ENCODE data around the gene TNIP3. TPM values are rescaled to one million over a fixed set of nuclear protein-coding genes. Genes with fewer than 3 reads are reported as not detected.
"Not testable (repeated sequence)": the region's sequence is repeated elsewhere in the genome, so short reads cannot be mapped to it uniquely, and the experiment has no call there.

The TNIP3 gene
- total RNA-seq, 1 donor from 2014 or later, result not detected

DNA sequence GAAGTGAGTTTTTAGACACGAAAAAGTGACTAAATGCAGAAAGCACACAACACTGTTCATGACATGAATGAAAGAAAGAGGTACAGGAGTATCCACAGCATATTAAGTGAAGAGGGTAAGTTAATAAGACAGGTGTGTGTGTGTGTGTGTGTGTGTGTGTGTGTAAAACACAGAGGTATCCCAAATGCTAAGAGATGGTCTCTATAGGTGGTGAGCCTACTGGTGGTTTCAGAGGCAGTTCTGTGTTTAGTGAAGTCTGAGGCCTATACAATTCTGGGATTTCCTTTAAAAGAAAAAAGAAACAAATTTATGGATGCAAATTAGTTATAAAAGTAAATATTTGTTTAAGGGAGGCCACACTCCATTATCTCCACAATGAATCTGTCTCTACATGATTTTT, 17.4 kb upstream of the TNIP3 start:
- ATAC-seq (no peak), DNase-seq (ENCODE audit: missing footprints) (no peak)
- intact Hi-C loops (cut with DNase I), result no loop called here

DNA sequence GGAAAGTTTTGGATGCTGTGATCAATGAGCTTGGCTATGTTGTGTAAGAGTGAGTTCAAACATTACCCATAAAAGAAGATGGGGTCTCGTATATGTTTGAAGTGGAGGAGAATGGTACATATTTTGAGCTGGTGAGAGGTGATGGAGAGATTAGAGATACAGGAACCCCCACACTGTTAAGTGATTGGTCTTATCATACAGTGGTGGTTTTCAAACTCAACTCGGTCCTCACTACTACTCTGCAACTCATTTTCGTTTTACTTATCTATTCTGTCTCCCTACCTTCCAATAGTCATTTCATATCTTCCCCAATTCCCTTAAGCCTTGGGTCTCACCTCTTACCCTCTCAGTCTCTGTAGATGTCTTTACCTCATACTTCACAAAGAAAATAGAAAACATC, 16.4 kb upstream of the TNIP3 start:
- intact Hi-C loops (cut with DNase I), result no loop called here
- ATAC-seq, result no peak

DNA sequence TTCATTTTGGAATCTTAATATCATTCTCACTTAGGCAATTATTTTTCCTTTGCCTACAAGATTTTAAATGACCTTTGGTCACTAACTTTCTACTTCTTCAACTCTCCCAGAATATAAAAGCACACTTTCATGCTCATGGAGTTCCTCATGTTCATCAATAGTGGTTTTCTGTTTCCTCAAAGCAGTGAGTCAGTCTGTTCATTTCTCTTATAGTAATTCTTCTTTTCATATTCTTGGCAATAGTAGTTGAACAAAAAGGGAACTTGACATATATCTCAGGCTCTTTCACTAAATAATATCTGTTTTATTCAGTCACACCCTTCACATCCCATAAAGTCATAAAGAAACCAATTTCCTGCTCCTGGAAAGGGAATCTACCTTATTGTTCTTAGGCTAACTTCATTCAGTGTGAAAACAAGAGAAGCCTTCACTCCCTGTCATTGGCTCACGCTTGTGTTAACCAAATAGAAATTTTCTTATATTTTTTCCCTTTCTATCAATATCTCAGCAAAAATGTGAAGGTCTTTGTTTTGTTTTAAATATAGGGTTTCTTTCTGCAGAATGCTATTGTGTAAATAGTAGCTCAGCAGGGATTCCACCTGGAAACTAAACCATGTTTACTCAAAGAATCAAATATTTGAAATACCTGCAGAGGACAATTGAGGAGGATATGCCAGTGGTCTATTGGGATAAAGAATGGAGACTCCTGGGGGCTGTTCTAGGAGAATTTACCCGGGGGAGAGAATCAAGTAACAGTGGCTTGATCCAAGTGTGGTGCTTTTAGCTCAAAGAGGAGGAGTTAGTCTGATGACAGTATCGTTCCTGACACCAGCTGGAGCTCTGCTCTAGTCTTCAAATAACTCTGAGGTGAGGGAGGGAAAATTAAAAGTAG, 13.4 kb upstream of the TNIP3 start:
- no peak for DNase-seq (ENCODE audit: missing footprints)
- intact Hi-C loops (cut with DNase I), result no loop called here
- no peak for ATAC-seq

More for the DNA sequence above, 16.4 kb upstream of the TNIP3 start:
- DNase-seq (ENCODE audit: missing footprints), result no peak

DNA sequence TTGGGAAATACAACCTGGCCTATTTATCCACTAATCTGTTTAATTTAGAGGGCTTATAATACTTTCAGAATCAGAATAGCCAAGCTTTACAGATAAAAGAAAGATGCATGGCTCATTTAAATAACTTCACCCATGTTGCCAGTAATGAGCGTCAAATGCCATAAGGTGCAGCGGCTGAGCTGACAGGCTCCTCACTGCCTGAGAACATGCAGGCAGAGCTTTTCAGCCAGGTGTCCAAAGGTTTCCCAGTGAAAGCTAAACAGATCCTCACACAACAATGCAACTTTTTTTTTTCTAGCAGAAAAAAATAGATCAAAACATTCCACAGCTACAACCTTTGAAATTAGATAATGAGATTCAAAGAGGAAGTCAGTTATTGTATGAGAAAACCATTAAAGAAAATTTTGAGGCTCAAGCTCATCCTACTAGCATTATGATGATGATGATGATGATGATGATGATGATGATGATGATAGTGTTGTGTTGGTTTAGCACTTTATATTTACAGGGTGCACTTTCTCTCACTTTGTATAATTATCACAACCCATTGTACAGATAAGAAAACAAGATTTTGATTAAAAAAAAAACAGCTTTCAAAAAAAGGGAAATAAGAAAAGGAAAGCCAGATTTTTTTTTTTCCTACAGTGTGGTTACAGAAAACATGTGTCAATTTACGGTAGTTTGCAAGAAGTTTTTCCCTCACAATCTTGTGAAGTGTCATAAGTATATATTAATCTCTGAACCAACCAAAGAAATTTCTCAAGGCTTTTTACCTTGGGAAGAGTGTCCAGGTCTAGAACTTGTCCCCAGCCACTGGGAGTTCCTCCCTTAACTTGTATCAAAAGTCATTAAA, 12.2 kb upstream of the TNIP3 start:
- no peak for ATAC-seq
- intact Hi-C loops (cut with DNase I), result no loop called here

DNA sequence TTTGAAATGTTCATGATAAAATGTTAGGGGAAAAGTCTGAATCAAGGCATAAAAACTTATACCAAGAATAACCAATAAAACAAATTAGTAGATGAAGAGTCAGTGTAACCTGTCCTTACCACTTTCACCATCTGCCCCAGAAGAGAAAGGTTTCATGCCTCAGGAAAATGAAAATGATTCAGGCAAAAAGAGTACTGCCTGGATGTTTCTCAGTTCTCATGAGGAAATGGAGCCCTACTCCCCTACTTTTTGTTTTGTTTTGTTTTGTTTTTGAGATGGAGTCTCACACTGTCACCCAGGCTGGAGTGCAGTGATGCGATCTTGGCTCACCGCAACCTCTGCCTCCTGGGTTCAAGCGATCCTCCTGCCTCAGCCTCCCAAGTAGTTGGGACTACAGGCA, 7.4 kb upstream of the TNIP3 start:
- ATAC-seq; intact Hi-C loops (cut with DNase I); DNase-seq (ENCODE audit: missing footprints): not testable (repeated sequence)

More for the DNA sequence above, 12.2 kb upstream of the TNIP3 start:
- no peak for DNase-seq (ENCODE audit: missing footprints)

DNA sequence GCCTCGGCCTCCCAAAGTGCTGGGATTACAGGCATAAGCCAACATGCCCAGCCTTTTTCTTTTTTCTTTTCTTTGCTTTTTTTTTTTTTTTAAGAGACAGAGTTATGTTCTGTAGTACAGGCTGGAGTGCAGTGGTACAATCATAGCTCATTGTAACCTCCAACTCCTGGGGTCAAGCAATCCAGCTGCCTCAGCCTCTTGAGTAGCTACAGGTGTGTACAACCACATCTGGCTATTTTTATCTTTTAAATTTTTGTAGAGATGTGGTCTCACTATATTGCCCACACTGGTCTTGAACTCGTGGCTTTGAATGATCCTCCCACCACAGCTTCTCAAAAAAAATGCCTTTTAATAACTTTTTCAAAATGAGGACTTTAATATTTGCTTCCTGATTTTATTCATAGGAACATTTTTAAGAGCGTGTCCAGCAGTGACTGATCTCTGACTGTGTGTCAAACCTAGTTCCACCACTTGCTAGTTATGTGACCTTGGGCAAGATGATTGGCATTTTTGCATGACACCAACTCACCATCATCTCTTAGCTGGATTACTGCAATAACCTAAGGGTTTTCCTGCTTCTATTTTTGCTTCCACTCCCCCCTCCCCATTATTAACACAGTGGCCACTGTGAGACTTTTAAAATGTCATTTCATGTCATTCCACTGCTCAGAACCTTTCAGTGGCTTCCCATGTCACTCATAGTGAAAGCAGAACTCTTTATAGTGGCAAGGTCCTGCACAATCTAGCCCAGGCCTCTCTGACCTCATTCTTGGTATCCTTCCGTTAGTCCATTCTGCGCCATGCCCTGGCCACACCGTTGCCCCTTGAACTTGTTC, 4.5 kb upstream of the TNIP3 start:
- no peak for ATAC-seq
- no peak for DNase-seq (ENCODE audit: missing footprints)

DNA sequence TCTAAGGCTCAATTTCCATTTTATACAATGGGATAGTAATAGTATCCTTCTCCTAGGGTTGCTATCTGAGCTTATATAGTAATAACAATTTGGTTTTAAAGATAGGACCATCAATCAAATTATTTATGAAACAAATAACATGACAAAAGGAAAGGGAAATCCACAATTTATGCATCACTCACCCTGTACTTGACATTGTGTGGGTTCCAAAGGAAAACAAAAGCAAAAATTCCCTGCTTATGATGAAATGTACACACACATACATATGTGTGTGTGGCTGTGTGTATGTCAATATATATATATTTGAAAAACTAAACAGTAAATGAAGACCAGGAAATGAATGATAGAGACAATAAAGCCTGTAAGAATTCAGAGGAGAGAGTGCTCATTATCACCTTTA, 2.9 kb upstream of the TNIP3 start:
- intact Hi-C loops (cut with DNase I), result no loop called here
- ATAC-seq, result no peak
- DNase-seq (ENCODE audit: missing footprints), result no peak

More for the DNA sequence above, 4.5 kb upstream of the TNIP3 start:
- intact Hi-C loops (cut with DNase I), result no loop called here

DNA sequence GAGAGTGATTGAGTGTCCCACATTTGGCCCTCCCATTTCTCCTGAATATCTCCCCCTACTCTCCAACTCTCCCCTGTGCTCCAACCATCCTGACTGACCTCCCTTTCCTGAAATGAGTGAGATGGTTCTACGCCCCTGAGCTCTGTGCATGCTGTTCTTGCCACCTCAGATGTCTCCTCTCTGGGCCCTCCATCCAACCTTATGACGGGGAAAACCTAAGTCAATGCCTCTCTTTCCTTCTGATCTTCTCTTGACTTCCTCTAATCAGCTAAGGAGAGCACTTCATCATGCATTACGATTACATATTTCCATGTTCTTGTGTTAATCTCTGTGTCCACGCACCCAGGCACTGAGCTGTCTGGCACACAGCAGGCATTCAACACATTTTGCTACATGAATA, 1.1 kb upstream of the TNIP3 start:
- ATAC-seq (no peak), DNase-seq (ENCODE audit: missing footprints) (no peak)
- intact Hi-C loops (cut with DNase I), result no loop called here

DNA sequence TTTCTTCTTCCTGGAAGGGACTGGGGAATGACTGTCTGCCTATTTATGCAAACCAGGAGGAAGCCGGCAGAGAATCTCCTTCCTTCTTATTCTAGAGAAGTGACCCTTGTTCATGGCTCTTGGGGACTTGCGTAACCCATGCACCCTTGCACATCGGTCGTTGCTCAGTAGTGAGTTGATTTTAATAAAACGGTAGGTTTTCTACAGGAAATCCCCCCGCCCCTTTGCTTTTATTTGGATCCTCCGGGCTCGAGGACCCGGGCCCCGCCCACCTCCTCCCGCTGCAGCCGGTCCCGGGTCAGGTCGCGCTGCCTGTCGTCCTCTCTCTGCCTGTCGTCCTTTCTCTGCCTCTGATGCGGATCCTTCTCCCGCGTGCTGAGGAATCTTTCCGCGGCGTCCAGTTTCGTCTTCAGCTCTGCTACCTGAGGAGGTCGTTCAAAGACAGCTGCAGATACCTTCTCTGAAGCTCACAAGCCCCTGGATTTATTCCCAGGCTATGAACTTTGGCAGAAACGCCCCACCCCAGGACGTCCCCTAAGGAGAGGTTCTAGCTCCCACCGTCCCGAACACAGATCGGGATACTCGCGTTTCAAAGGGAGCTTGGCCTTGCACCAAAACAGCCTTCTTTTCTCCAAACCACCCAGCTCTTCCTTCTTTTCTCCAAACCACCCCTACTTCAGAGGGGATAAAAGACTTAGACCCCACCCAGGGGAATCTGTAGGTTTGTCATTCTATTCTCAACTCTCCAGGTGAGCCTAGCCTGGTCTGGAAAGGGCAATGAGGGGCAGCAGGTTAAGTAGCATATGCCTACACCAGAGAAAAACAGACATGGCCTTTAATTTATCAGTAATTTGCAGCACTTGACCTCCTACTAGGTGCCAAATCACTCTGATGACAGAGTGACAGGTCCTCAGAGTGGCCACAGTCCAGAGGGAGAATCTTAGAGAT, 7.0 kb downstream of the TNIP3 start:
- intact Hi-C loops (cut with DNase I), result no loop called here
- DNase-seq (ENCODE audit: missing footprints) (peak; percentile 79), ATAC-seq (no peak)

DNA sequence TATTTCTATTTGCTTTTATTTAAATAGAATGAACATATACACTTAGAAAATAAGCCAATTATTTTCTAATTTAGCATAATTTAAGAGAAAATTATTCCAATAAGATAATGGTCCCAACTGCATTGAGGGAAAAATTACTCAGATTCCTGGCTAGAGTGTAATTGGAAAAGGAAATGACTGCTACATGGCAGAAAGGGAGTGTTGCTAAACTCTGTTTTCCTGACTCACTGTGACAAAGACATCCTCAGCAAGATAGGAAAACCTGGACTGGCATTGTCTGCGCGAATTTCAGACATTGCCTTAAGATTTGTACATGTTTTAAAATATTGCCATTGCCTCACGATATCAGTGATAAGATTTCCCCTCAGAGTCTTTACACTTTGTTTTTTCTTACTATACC, 8.2 kb downstream of the TNIP3 start:
- no peak for DNase-seq (ENCODE audit: missing footprints)
- no peak for ATAC-seq
- intact Hi-C loops (cut with DNase I), result no loop called here

DNA sequence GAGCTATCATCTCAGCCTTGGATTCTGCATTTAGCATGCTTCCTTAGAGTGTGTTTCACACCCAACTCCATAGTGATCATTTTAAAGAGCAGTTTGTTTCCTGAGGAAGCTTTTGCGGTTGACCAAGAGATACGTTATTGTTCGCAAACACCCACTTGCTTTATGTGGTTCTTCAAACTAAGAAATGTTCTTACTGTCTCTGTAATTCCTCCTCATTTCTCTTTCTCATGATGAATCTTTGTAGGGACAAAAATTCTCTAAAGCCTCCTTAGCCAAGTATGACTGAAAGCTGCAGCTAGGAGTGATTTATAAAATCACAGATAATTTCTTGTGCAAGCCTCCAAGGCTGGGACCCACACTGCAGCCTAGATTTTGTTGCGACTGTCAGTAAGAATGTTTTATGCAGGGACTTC, 10.0 kb downstream of the TNIP3 start:
- intact Hi-C loops (cut with DNase I), result no loop called here

DNA sequence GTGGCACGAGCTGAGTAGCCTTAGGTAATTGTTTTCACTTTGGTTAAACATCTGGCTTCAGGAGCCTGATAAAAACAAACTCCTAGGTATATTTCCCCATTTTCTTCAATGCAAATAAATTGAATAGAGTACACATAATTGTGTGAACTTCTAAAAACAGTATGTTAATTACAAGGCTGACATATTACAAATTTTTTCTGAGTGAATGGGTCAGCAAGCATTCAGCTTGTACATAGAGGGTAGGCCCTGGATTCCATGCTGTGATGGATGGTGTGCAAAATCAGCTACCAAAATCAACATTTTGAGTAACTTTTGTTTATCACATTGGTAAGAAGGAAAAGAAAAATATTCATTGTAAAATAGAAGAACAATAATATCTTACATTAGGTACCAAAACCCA, 12.2 kb downstream of the TNIP3 start:
- intact Hi-C loops (cut with DNase I), result no loop called here
- no peak for DNase-seq (ENCODE audit: missing footprints)
- ATAC-seq, result no peak

More for the DNA sequence above, 10.0 kb downstream of the TNIP3 start:
- no peak for DNase-seq (ENCODE audit: missing footprints)
- no peak for ATAC-seq

DNA sequence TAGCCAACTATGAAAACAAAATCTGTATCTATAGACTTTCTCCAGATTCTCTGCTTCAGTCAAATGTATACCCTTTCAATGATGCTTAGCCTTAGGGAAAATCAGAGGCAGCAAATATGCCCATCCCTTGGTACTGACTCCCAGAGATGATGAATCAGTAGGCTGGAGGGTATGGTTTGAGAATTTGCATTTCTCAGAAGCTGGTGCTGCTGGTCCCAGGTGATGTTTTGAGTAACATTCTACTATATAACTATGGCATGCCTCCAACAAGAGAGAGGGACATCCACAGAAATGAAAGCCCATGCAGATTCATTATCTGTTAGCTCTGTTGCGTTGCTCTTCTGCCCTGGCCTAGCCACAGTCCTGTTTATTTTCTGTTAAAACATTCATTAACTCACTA, 13.6 kb downstream of the TNIP3 start:
- intact Hi-C loops (cut with DNase I), result no loop called here
- ATAC-seq (no peak), DNase-seq (ENCODE audit: missing footprints) (no peak)

DNA sequence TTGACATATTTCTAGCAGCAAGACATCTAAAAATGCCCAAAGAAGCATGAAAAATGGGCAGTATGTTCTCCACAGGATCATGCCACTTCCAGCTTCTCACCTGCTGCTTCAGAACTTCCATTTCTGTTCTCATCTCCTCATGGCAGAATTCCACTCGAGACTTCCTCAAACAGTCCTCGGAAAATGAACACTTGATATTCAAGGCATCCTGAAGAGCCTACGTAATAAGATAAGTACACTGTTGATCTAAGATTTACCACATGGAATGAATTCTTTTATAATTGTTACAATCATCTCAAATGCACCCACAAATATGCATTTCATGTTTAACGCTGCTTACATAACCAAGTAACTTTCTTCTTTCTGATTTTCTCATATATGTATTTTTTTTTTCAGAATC, 14.1 kb downstream of the TNIP3 start:
- no peak for ATAC-seq
- no peak for DNase-seq (ENCODE audit: missing footprints)
- intact Hi-C loops (cut with DNase I), result no loop called here

DNA sequence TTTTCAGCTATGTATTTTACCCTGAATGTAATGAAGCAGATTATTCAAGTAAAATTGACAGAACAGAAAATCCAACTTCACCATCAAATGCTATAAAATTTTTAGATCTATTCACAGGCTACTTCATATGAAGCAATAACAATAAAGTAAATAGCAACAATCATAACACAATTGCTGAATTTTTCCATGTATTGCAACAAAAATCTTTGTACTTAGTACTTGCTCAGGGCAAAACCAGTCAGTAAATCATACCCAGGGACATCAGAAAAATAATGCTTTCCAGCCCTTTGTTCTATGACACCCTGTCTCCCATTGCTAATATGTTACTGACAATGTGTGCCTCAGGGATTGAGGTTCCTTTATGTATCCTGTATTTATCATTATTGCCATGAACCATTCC, 15.5 kb downstream of the TNIP3 start:
- ATAC-seq, result no peak
- DNase-seq (ENCODE audit: missing footprints), result no peak
- intact Hi-C loops (cut with DNase I), result no loop called here

DNA sequence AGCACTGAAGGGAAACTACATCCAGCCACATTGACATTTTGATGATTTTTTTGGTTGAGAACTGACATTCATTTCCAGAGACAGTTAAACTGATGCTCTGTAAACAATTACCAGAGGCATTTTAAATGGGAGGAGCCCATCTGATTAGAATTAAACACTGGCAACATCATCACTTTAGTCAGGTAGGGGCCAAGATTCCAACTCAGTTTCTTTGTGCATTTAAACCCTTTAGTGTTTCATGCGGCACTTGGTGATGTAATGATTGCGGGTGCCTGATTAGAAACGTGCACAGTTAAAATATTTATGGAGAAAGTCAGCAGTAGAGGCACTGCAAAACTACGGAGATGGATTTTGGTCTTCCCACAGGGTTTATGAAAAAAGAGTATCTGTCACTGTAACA, 16.1 kb downstream of the TNIP3 start:
- intact Hi-C loops (cut with DNase I), result no loop called here

DNA sequence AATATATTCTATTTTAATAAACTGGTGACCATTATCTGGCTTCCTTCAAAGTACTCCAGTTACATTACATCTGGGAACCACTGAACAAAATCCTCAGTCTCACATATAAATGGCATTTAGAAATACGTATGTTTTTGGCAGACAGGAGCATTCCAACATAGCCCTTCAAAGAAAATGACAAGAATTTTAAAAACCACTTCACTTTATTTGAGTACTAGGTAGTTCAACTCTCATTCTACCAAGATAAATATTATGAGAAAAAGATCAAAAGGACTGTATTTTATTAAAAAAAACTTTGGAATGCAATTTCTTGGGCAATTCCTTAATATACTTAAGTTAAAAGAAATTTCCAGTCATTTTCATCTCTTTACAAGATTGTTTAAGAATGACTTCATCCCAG, 17.6 kb downstream of the TNIP3 start:
- intact Hi-C loops (cut with DNase I), result no loop called here
- DNase-seq (ENCODE audit: missing footprints) (no peak), ATAC-seq (no peak)

More for the DNA sequence above, 16.1 kb downstream of the TNIP3 start:
- DNase-seq (ENCODE audit: missing footprints) (no peak), ATAC-seq (no peak)

DNA sequence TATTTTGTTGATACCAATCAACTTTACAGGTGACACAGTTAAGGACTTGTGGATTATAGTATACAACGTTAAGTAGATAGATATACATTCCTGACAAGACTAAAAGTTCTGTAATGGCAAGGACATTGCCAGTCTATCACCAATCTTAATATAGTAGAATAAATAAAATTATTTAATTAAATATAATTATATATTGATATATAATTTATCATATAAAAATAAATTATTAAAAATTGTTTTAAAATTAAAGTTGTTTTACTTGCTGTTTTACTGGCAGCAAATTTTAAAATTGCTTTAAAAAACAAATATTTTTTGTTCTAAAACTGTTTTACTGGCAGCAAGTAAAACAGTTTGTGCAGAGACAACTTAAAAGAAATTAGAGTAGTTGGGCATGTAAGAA, 18.7 kb downstream of the TNIP3 start:
- intact Hi-C loops (cut with DNase I), result no loop called here
- DNase-seq (ENCODE audit: missing footprints) (no peak), ATAC-seq (no peak)
